GM23338 (cell line): ENCODE measurements around the gene CSNK1A1L. TPM values are rescaled to one million over a fixed set of nuclear protein-coding genes. Genes with fewer than 3 reads are reported as not detected.
A peak's percentile ranks its signal among the peaks of the same experiment; 100 is the strongest.

Experiments
- ATAC-seq: fragments of 200-7000 bp; cut with Tn5 transposase; 3 replicates; pipeline ENCODE4 v1.9.1; 2020
- DNase-seq: peaks from one replicate; pipeline ENCODE4 v3.0.0-alpha.2; 2015; ENCODE audit warnings: low spot score
- H2AFZ ChIP-seq: fragments of 200-600 bp; sonication (generic); 2 replicates; pipeline ENCODE4 v1.8.0; 2016; ENCODE audit warnings: antibody characterized with exemption, mild to moderate bottlenecking, moderate library complexity
- H3F3A ChIP-seq: fragments of 200-600 bp; sonication (generic); replicated peaks from 2 replicates; pipeline ENCODE4 v1.8.0; 2017; ENCODE audit warnings: antibody characterized with exemption, mixed run types, low read depth
- H3K27ac ChIP-seq: fragments of 200-600 bp; sonication (generic); 2 replicates; pipeline ENCODE4 v1.6.1; 2016; ENCODE audit warnings: low read depth
- H3K27me3 ChIP-seq: fragments of 200-600 bp; sonication (generic); 2 replicates; pipeline ENCODE4 v1.8.0; 2016; ENCODE audit warnings: mild to moderate bottlenecking, mixed run types, moderate library complexity; ENCODE audit not compliant: insufficient read depth
- H3K36me3 ChIP-seq: fragments of 200-600 bp; sonication (generic); 2 replicates; pipeline ENCODE4 v1.8.0; 2016; ENCODE audit warnings: mild to moderate bottlenecking; ENCODE audit not compliant: insufficient read depth
- H3K4me1 ChIP-seq: fragments of 200-600 bp; sonication (generic); 2 replicates; pipeline ENCODE4 v1.8.0; 2016; ENCODE audit warnings: mild to moderate bottlenecking, moderate library complexity; ENCODE audit not compliant: insufficient read depth
- H3K4me2 ChIP-seq: fragments of 200-600 bp; sonication (generic); 2 replicates; pipeline ENCODE4 v1.7.1; 2017; ENCODE audit warnings: mixed run types
- H3K4me3 ChIP-seq: fragments of 200-600 bp; sonication (generic); 2 replicates; pipeline ENCODE4 v1.6.1; 2016; ENCODE audit warnings: mixed run types
- H3K79me2 ChIP-seq: fragments of 200-600 bp; sonication (generic); replicated peaks from 2 replicates; pipeline ENCODE4 v1.8.0; 2017; ENCODE audit warnings: mild to moderate bottlenecking; ENCODE audit not compliant: insufficient read depth
- H3K9me2 ChIP-seq: fragments of 200-600 bp; sonication (generic); 2 replicates; pipeline ENCODE4 v1.8.0; 2017; ENCODE audit not compliant: insufficient read depth
- H4K20me1 ChIP-seq: fragments of 200-600 bp; sonication (generic); replicated peaks from 2 replicates; pipeline ENCODE4 v1.8.0; 2017; ENCODE audit warnings: mild to moderate bottlenecking; ENCODE audit not compliant: insufficient read depth
- H3K27ac Mint-ChIP-seq: 2 replicates; pipeline ENCODE4 v1.8.0; 2020; ENCODE audit warnings: inconsistent platforms, mild to moderate bottlenecking, moderate library complexity, mixed read lengths
- H3K27me3 Mint-ChIP-seq: 3 replicates; pipeline ENCODE4 v1.8.0; 2022; ENCODE audit warnings: low read depth, mild to moderate bottlenecking, moderate library complexity, mixed read lengths, inconsistent platforms; ENCODE audit not compliant: insufficient read depth, poor library complexity
- H3K36me3 Mint-ChIP-seq: 3 replicates; pipeline ENCODE4 v1.8.0; 2021; ENCODE audit warnings: low read depth, mild to moderate bottlenecking, inconsistent platforms, moderate library complexity, mixed read lengths
- H3K4me1 Mint-ChIP-seq: 3 replicates; pipeline ENCODE4 v1.8.0; 2020; ENCODE audit warnings: mild to moderate bottlenecking, inconsistent platforms, mixed read lengths
- H3K4me3 Mint-ChIP-seq: 3 replicates; pipeline ENCODE4 v1.8.0; 2021; ENCODE audit warnings: moderate library complexity, mild to moderate bottlenecking, inconsistent platforms, mixed read lengths
- H3K9me3 Mint-ChIP-seq: 3 replicates; pipeline ENCODE4 v1.8.0; 2020; ENCODE audit warnings: moderate library complexity, mild to moderate bottlenecking, inconsistent platforms, mixed read lengths
- CREB1 ChIP-seq: fragments of 250-450 bp; sonication (Bioruptor Pico); IDR thresholded peaks from 2 replicates; pipeline ENCODE4 v1.5.0; 2020; ENCODE audit warnings: low read depth, mild to moderate bottlenecking, moderate library complexity
- EZH2 ChIP-seq: fragments of 200-600 bp; sonication (generic); IDR thresholded peaks from one replicate; pipeline ENCODE4 v1.8.0; 2017; ENCODE audit warnings: antibody characterized with exemption, mild to moderate bottlenecking, low read depth; ENCODE audit not compliant: unreplicated experiment
- EZH2phosphoT487 ChIP-seq: fragments of 200-600 bp; sonication (generic); IDR thresholded peaks from one replicate; pipeline ENCODE4 v1.8.1; 2018; ENCODE audit warnings: antibody characterized with exemption; ENCODE audit not compliant: unreplicated experiment
- JUNB ChIP-seq: IDR thresholded peaks from one replicate; pipeline ENCODE4 v1.6.1; 2016; ENCODE audit warnings: antibody characterized with exemption; ENCODE audit not compliant: unreplicated experiment
- NANOG ChIP-seq: IDR thresholded peaks from 2 replicates; pipeline ENCODE4 v1.6.1; 2016; ENCODE audit warnings: antibody characterized with exemption, borderline replicate concordance
- POLR2AphosphoS5 ChIP-seq: IDR thresholded peaks from 2 replicates; pipeline ENCODE4 v1.6.1; 2016; ENCODE audit warnings: antibody characterized with exemption, low read depth
- REST ChIP-seq: IDR thresholded peaks from one replicate; pipeline ENCODE4 v1.6.1; 2018; ENCODE audit warnings: antibody characterized with exemption; ENCODE audit not compliant: unreplicated experiment
- STAT1 ChIP-seq: IDR thresholded peaks from one replicate; pipeline ENCODE4 v1.6.1; 2016; ENCODE audit warnings: antibody characterized with exemption; ENCODE audit not compliant: unreplicated experiment
- ZNF114 ChIP-seq: fragments of 250-450 bp; sonication (Bioruptor Pico); IDR thresholded peaks from 2 replicates; pipeline ENCODE4 v1.5.0; 2020; ENCODE audit warnings: mild to moderate bottlenecking, moderate library complexity
- ZNF331 ChIP-seq: fragments of 250-450 bp; sonication (Bioruptor Pico); IDR thresholded peaks from 2 replicates; pipeline ENCODE4 v1.5.0; 2020; ENCODE audit warnings: low read depth, mild to moderate bottlenecking, moderate library complexity
- polyA plus RNA-seq: library from polyadenylated mRNA; unstranded; fragments of >200 nt; fragmentation: Nextera tagmentation; extraction: Ambion mirVana; gene quantifications from 2 replicates; pipeline ENCODE4 v1.2.1, GENCODE V29; 2016
- total RNA-seq: library from RNA; depleted of rRNA; stranded (reverse); fragments of >200 nt; shearing (Covaris generic); gene quantifications from 2 replicates; pipeline ENCODE4 v1.2.3, GENCODE V29; 2014
- TF ChIP-seq, protein P1 (sequence below): fragments of 250-450 bp; sonication (Bioruptor Pico); IDR thresholded peaks from 2 replicates; pipeline ENCODE4 v1.5.0; 2020; ENCODE audit warnings: mild to moderate bottlenecking, moderate library complexity
- TF ChIP-seq, protein P2 (sequence below): IDR thresholded peaks from 2 replicates; pipeline ENCODE4 v1.6.1; 2016; ENCODE audit warnings: antibody characterized with exemption
- TF ChIP-seq, protein P3 (sequence below), 2 experiments: fragments of 200-600 bp in 1 of 2; sonication (generic) in 1 of 2; conservative IDR thresholded peaks; 2 replicates each; pipeline versions ENCODE4 v1.5.1 to v1.6.1; 2016 to 2017; ENCODE audit warnings: antibody characterized with exemption in 2 of 2, low read depth in 2 of 2, mild to moderate bottlenecking in 2 of 2, moderate library complexity in 1 of 2

Gene CSNK1A1L
- total and polyA plus RNA-seq, 2 experiments from 2014 or later = not detected

DNA sequence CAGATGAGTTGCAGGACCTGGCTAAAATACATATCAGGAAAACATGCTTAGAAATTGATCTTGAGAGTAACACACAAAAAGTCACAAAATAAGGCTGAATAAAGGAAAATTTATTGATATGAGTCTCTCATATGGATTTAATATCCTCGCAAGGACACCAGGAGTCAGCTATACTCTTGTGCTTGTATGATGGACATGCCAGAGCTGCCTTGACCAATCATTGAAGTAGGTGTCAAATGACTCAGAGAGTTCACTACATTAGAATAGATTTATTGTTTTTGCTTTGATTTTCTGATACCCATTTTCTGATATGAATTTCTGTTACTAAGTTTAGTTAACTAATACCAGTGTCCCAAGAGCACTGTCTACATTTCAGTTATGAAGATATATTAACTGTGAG, 37.4 kb upstream of the CSNK1A1L start:
- Histone ChIP-seq H3F3A (no peaks in the 10 kb centered on the region), H3K4me1 (no peaks in the 10 kb centered on the region), H3K79me2 (no peaks in the 10 kb centered on the region), H3K36me3 (no peaks in the 10 kb centered on the region), H3K27me3 (no peaks in the 10 kb centered on the region), H4K20me1 (no peaks in the 10 kb centered on the region), H3K4me2 (no peak overlapping the region), H3K4me3 (no peak overlapping the region), H3K27ac (no peak overlapping the region), H2AFZ (0 out of 2 replicates have a peak overlapping the region, but pooled peaks have one; percentile 23), H3K9me2 (no peaks in the 10 kb centered on the region)
- ATAC-seq = no peak
- Mint-ChIP-seq H3K27me3 (peaks cover 2% of the 10 kb centered on the region), H3K27ac (no peak overlapping the region), H3K4me1 (no peaks in the 10 kb centered on the region), H3K9me3 (no peaks in the 10 kb centered on the region), H3K36me3 (no peaks in the 10 kb centered on the region), H3K4me3 (no peak overlapping the region)
- TF ChIP-seq CREB1 (CRISPR knock-in tag) (no peak), EZH2 (no peak), JUNB (no peak), ZNF331 (CRISPR knock-in tag) (no peak), EZH2phosphoT487 (no peak), POLR2AphosphoS5 (no peak), REST (no peak), ZNF114 (CRISPR knock-in tag) (no peak), STAT1 (no peak), NANOG (no peak)
- TF ChIP-seq, protein P1, sequence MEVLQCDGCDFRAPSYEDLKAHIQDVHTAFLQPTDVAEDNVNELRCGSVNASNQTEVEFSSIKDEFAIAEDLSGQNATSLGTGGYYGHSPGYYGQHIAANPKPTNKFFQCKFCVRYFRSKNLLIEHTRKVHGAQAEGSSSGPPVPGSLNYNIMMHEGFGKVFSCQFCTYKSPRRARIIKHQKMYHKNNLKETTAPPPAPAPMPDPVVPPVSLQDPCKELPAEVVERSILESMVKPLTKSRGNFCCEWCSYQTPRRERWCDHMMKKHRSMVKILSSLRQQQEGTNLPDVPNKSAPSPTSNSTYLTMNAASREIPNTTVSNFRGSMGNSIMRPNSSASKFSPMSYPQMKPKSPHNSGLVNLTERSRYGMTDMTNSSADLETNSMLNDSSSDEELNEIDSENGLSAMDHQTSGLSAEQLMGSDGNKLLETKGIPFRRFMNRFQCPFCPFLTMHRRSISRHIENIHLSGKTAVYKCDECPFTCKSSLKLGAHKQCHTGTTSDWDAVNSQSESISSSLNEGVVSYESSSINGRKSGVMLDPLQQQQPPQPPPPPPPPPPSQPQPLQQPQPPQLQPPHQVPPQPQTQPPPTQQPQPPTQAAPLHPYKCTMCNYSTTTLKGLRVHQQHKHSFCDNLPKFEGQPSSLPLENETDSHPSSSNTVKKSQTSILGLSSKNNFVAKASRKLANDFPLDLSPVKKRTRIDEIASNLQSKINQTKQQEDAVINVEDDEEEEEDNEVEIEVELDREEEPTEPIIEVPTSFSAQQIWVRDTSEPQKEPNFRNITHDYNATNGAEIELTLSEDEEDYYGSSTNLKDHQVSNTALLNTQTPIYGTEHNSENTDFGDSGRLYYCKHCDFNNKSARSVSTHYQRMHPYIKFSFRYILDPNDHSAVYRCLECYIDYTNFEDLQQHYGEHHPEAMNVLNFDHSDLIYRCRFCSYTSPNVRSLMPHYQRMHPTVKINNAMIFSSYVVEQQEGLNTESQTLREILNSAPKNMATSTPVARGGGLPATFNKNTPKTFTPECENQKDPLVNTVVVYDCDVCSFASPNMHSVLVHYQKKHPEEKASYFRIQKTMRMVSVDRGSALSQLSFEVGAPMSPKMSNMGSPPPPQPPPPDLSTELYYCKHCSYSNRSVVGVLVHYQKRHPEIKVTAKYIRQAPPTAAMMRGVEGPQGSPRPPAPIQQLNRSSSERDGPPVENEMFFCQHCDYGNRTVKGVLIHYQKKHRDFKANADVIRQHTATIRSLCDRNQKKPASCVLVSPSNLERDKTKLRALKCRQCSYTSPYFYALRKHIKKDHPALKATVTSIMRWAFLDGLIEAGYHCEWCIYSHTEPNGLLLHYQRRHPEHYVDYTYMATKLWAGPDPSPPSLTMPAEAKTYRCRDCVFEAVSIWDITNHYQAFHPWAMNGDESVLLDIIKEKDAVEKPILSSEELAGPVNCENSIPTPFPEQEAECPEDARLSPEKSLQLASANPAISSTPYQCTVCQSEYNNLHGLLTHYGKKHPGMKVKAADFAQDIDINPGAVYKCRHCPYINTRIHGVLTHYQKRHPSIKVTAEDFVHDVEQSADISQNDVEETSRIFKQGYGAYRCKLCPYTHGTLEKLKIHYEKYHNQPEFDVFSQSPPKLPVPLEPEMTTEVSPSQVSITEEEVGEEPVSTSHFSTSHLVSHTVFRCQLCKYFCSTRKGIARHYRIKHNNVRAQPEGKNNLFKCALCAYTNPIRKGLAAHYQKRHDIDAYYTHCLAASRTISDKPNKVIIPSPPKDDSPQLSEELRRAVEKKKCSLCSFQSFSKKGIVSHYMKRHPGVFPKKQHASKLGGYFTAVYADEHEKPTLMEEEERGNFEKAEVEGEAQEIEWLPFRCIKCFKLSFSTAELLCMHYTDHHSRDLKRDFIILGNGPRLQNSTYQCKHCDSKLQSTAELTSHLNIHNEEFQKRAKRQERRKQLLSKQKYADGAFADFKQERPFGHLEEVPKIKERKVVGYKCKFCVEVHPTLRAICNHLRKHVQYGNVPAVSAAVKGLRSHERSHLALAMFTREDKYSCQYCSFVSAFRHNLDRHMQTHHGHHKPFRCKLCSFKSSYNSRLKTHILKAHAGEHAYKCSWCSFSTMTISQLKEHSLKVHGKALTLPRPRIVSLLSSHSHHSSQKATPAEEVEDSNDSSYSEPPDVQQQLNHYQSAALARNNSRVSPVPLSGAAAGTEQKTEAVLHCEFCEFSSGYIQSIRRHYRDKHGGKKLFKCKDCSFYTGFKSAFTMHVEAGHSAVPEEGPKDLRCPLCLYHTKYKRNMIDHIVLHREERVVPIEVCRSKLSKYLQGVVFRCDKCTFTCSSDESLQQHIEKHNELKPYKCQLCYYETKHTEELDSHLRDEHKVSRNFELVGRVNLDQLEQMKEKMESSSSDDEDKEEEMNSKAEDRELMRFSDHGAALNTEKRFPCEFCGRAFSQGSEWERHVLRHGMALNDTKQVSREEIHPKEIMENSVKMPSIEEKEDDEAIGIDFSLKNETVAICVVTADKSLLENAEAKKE (CRISPR knock-in tag) = no peak
- TF ChIP-seq, protein P2, sequence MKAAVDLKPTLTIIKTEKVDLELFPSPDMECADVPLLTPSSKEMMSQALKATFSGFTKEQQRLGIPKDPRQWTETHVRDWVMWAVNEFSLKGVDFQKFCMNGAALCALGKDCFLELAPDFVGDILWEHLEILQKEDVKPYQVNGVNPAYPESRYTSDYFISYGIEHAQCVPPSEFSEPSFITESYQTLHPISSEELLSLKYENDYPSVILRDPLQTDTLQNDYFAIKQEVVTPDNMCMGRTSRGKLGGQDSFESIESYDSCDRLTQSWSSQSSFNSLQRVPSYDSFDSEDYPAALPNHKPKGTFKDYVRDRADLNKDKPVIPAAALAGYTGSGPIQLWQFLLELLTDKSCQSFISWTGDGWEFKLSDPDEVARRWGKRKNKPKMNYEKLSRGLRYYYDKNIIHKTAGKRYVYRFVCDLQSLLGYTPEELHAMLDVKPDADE = no peak
- TF ChIP-seq, protein P3, sequence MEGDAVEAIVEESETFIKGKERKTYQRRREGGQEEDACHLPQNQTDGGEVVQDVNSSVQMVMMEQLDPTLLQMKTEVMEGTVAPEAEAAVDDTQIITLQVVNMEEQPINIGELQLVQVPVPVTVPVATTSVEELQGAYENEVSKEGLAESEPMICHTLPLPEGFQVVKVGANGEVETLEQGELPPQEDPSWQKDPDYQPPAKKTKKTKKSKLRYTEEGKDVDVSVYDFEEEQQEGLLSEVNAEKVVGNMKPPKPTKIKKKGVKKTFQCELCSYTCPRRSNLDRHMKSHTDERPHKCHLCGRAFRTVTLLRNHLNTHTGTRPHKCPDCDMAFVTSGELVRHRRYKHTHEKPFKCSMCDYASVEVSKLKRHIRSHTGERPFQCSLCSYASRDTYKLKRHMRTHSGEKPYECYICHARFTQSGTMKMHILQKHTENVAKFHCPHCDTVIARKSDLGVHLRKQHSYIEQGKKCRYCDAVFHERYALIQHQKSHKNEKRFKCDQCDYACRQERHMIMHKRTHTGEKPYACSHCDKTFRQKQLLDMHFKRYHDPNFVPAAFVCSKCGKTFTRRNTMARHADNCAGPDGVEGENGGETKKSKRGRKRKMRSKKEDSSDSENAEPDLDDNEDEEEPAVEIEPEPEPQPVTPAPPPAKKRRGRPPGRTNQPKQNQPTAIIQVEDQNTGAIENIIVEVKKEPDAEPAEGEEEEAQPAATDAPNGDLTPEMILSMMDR (conservative IDR thresholded peaks at IDR 0.05; ENCODE audit: low read depth in 2 of 2) = no peak
- no peak for DNase-seq
